ENCODE measurements around the gene OR5K4.

GRCh38 chr3:98372445-98372844 is 18.8 kb downstream of the OR5K4 start:
- TF ChIP-seq POLR2AphosphoS5 (IDR thresholded peaks at IDR 0.05; ENCODE audit: insufficient read depth in 1 of 2, low read depth in 1 of 2): no peak
- TF ChIP-seq POLR2A (IDR thresholded peaks at IDR 0.05): no peak
- no peak for TF ChIP-seq CTCF (IDR thresholded peaks at IDR 0.05)

All from vagina (tissue), 2 donors.